GM21786 (cell line): ENCODE results near the gene TRDN.

Experiments
- ATAC-seq: cut with Tn5 transposase; IDR thresholded peaks from one replicate; pipeline ENCODE4 v1.9.1; 2021; ENCODE audit not compliant: unreplicated experiment

Gene TRDN

GRCh38 chr6:123201869-123202372, 434.8 kb downstream of the TRDN start:
- no peak for ATAC-seq

- ATAC-seq: no peak
Observed at GRCh38 chr6:123193298-123193697, 443.5 kb downstream of the TRDN start.

GRCh38 chr6:123189816-123190215, 446.9 kb downstream of the TRDN start:
- ATAC-seq: no peak

GRCh38 chr6:123182998-123183397, 453.8 kb downstream of the TRDN start:
- no peak for ATAC-seq

- ATAC-seq: no peak
Observed at GRCh38 chr6:123176706-123177105, 460.0 kb downstream of the TRDN start.

GRCh38 chr6:123171341-123172115, 465.2 kb downstream of the TRDN start:
- ATAC-seq: no peak

GRCh38 chr6:123169774-123170095, 467.0 kb downstream of the TRDN start:
- no peak for ATAC-seq

- no peak for ATAC-seq
Observed at GRCh38 chr6:123168892-123169773, 467.6 kb downstream of the TRDN start.

GRCh38 chr6:123168466-123168865, 468.3 kb downstream of the TRDN start:
- ATAC-seq: no peak
